ENCODE results near the gene MTRF1L. TPM values are rescaled to one million over a fixed set of nuclear protein-coding genes. Genes with fewer than 3 reads are reported as not detected.

MTRF1L gene
- total RNA-seq, 1 experiment from 2014 or later = 19.1 TPM

GRCh38 chr6:153018355-153018754, 15.8 kb upstream of the MTRF1L start:
- Histone ChIP-seq H3K27ac (ENCODE audit: low read length) (no peak overlapping the region), H3K4me2 (ENCODE audit: low read length) (no peak overlapping the region), H3K9me3 (ENCODE audit: low read length) (no peaks in the 10 kb centered on the region), H3K27me3 (ENCODE audit: low read length) (no peaks in the 10 kb centered on the region), H2AFZ (ENCODE audit: low read length) (no peak overlapping the region), H3K4me3 (ENCODE audit: low read length) (no peak overlapping the region), H3K36me3 (ENCODE audit: low read depth, low read length) (no peaks in the 10 kb centered on the region), H3K4me1 (ENCODE audit: insufficient read depth, low read length) (no peaks in the 10 kb centered on the region), H3F3A (ENCODE audit: low read length, unreplicated experiment) (no peaks in the 10 kb centered on the region), H4K20me1 (ENCODE audit: low read length) (no peaks in the 10 kb centered on the region), H3K79me2 (ENCODE audit: low read length) (no peaks in the 10 kb centered on the region), H3K9me2 (replicated peaks; ENCODE audit: low read length) (no peaks in the 10 kb centered on the region), H3K9ac (ENCODE audit: low read length) (no peak overlapping the region)
- BruUV-seq (replicated peaks) = no TSS peak
- intact Hi-C loops (cut with micrococcal nuclease) = no loop called here
- TF ChIP-seq EZH2 (IDR thresholded peaks at IDR 0.05; ENCODE audit: low read length, unreplicated experiment) (no peak), EZH2phosphoT487 (IDR thresholded peaks at IDR 0.05; ENCODE audit: borderline replicate concordance, low read length) (no peak), CTCF (conservative IDR thresholded peaks at IDR 0.05; ENCODE audit: low read depth, low read length) (no peak)
- ChIA-PET POLR2A (ENCODE audit: unreplicated experiment) (no interaction called here), CTCF (no interaction called here)
- ATAC-seq (no peak), DNase-seq (no peak)

GRCh38 chr6:153016846-153017245, 14.3 kb upstream of the MTRF1L start:
- no peaks in the 10 kb centered on the region for H3F3A ChIP-seq (ENCODE audit: low read length, unreplicated experiment)
- H3K4me2 ChIP-seq (ENCODE audit: low read length) = no peak overlapping the region
- no peak overlapping the region for H3K9ac ChIP-seq (ENCODE audit: low read length)
- no peaks in the 10 kb centered on the region for H4K20me1 ChIP-seq (ENCODE audit: low read length)
- no peaks in the 10 kb centered on the region for H3K36me3 ChIP-seq (ENCODE audit: low read depth, low read length)
- H3K9me3 ChIP-seq (ENCODE audit: low read length) = no peaks in the 10 kb centered on the region
- H3K79me2 ChIP-seq (ENCODE audit: low read length) = no peaks in the 10 kb centered on the region
- H3K27ac ChIP-seq (ENCODE audit: low read length) = no peak overlapping the region
- H3K27me3 ChIP-seq (ENCODE audit: low read length) = no peaks in the 10 kb centered on the region
- no TSS peak for BruUV-seq (replicated peaks)
- CTCF ChIA-PET = no interaction called here
- no peak overlapping the region for H3K4me3 ChIP-seq (ENCODE audit: low read length)
- no peak for ATAC-seq
- no peaks in the 10 kb centered on the region for H3K9me2 ChIP-seq (replicated peaks; ENCODE audit: low read length)
- H3K4me1 ChIP-seq (ENCODE audit: insufficient read depth, low read length) = no peaks in the 10 kb centered on the region
- H2AFZ ChIP-seq (ENCODE audit: low read length) = no peak overlapping the region
- POLR2A ChIA-PET (ENCODE audit: unreplicated experiment) = no interaction called here
- no peak for DNase-seq
- intact Hi-C loops (cut with micrococcal nuclease) = no loop called here
- TF ChIP-seq EZH2phosphoT487 (IDR thresholded peaks at IDR 0.05; ENCODE audit: borderline replicate concordance, low read length) (no peak), EZH2 (IDR thresholded peaks at IDR 0.05; ENCODE audit: low read length, unreplicated experiment) (no peak), CTCF (conservative IDR thresholded peaks at IDR 0.05; ENCODE audit: low read depth, low read length) (no peak)

GRCh38 chr6:153015094-153015640, 12.7 kb upstream of the MTRF1L start:
- DNase-seq (no peak), ATAC-seq (no peak)
- Histone ChIP-seq H2AFZ (ENCODE audit: low read length) (no peak overlapping the region), H3K27me3 (ENCODE audit: low read length) (no peaks in the 10 kb centered on the region), H3K36me3 (ENCODE audit: low read depth, low read length) (no peaks in the 10 kb centered on the region), H3K4me1 (ENCODE audit: insufficient read depth, low read length) (no peaks in the 10 kb centered on the region), H3K27ac (ENCODE audit: low read length) (no peak overlapping the region), H3K4me3 (ENCODE audit: low read length) (no peak overlapping the region), H3K9ac (ENCODE audit: low read length) (no peak overlapping the region), H3K79me2 (ENCODE audit: low read length) (no peaks in the 10 kb centered on the region), H3K9me3 (ENCODE audit: low read length) (no peaks in the 10 kb centered on the region), H3K9me2 (replicated peaks; ENCODE audit: low read length) (no peaks in the 10 kb centered on the region), H4K20me1 (ENCODE audit: low read length) (no peaks in the 10 kb centered on the region), H3F3A (ENCODE audit: low read length, unreplicated experiment) (no peaks in the 10 kb centered on the region), H3K4me2 (ENCODE audit: low read length) (no peak overlapping the region)
- ChIA-PET CTCF (no interaction called here), POLR2A (ENCODE audit: unreplicated experiment) (no interaction called here)
- no peak for TF ChIP-seq EZH2 (IDR thresholded peaks at IDR 0.05; ENCODE audit: low read length, unreplicated experiment)
- no peak for TF ChIP-seq EZH2phosphoT487 (IDR thresholded peaks at IDR 0.05; ENCODE audit: borderline replicate concordance, low read length)
- TF ChIP-seq CTCF (conservative IDR thresholded peaks at IDR 0.05; ENCODE audit: low read depth, low read length) = no peak
- no TSS peak for BruUV-seq (replicated peaks)
- intact Hi-C loops (cut with micrococcal nuclease) = no loop called here

All from PC-3 (cell line).